Cardiac septum (tissue), 1 donor: ENCODE data around the gene ASB16. TPM values are rescaled to one million over a fixed set of nuclear protein-coding genes. Genes with fewer than 3 reads are reported as not detected.
"Not testable (repeated sequence)": the region's sequence is repeated elsewhere in the genome, so short reads cannot be mapped to it uniquely, and the experiment has no call there.

Source experiments
- DNase-seq: peaks from one replicate; pipeline ENCODE4 v3.0.0-alpha.2; 2020; ENCODE audit warnings: low spot score
- intact Hi-C: fragments of 100-400 bp; cut with DNase I; formaldehyde crosslinking; loops from one replicate; pipeline ENCODE4 v1.14.0; 2022
- long read RNA-seq: library from polyadenylated mRNA; unstranded; transcript quantifications from one replicate; pipeline ENCODE4 v2.0.0, GENCODE V29; 2021
- total RNA-seq: library from RNA; stranded (reverse); fragmentation: NEBNext Ultra II Directional; extraction: Animal tissue kit (Norgen Biotek cat#: 25700); gene quantifications from one replicate; pipeline ENCODE4 v1.2.1, GENCODE V29; 2021
- donor health status: DM: no; HTN: no; CAD: no.

The ASB16 gene
- 8.9 TPM for total RNA-seq
- long read RNA-seq, partial matches to known transcripts, result 0 of 16 reads
- long read RNA-seq, other reads (novel, unspliced or antisense), result 11 of 16 reads

GRCh38 chr17:44170499-44171201 lies at the start of gene ASB16:
ASB16 (plus strand) TSS chr17:44170704; CDS start chr17:44170790, 86 bp downstream.
- intact Hi-C loops, result no loop called here
- peak; percentile 82 for DNase-seq

GRCh38 chr17:44120851-44121605 lies 49.5 kb upstream of the ASB16 start:
- no peak for DNase-seq

GRCh38 chr17:44121997-44122815 lies 48.3 kb upstream of the ASB16 start:
- intact Hi-C loops, result loop anchor here (2.0 kb wide), 1 partner anchor 51 kb away; the partner anchor contains the start of gene G6PC3
- DNase-seq, result no peak

More at GRCh38 chr17:44120851-44121605, 49.5 kb upstream of the ASB16 start:
- intact Hi-C loops, result no loop called here

- DNase-seq, result no peak
- intact Hi-C loops, result loop anchor here (1.0 to 2.0 kb wide), 2 partner anchors 18 to 52 kb away; partner anchors contain the start of genes G6PC3 and HROB
These were observed 47.6 kb upstream of the ASB16 start for GRCh38 chr17:44122816-44123355.

GRCh38 chr17:44123356-44124117 lies 47.0 kb upstream of the ASB16 start, which contains the start of gene HDAC5:
HDAC5 (minus strand) TSS chr17:44123641; CDS start chr17:44117515, 6,126 bp downstream.
- intact Hi-C loops, result loop anchor here (1.0 to 2.0 kb wide), 2 partner anchors 18 to 53 kb away; partner anchors contain the start of genes G6PC3 and HROB

GRCh38 chr17:44124118-44124438 lies 46.4 kb upstream of the ASB16 start:
- intact Hi-C loops, result no loop called here
- DNase-seq, result no peak

More at GRCh38 chr17:44123356-44124117, 47.0 kb upstream of the ASB16 start, which contains the start of gene HDAC5:
- peak; percentile 99 for DNase-seq

GRCh38 chr17:44128383-44128782 lies 42.1 kb upstream of the ASB16 start:
- intact Hi-C loops, result no loop called here
- DNase-seq, result no peak

GRCh38 chr17:44130693-44131349 lies 39.7 kb upstream of the ASB16 start:
- no peak for DNase-seq

GRCh38 chr17:44131372-44131771 lies 39.1 kb upstream of the ASB16 start:
- intact Hi-C loops, DNase-seq: not testable (repeated sequence)

More at GRCh38 chr17:44130693-44131349, 39.7 kb upstream of the ASB16 start:
- intact Hi-C loops, result no loop called here

GRCh38 chr17:44132275-44132821 lies 38.2 kb upstream of the ASB16 start:
- intact Hi-C loops, result no loop called here

GRCh38 chr17:44133918-44134476 lies 36.5 kb upstream of the ASB16 start:
- DNase-seq, result no peak
- intact Hi-C loops, result no loop called here

More at GRCh38 chr17:44132275-44132821, 38.2 kb upstream of the ASB16 start:
- no peak for DNase-seq

- intact Hi-C loops, result no loop called here
- DNase-seq, result no peak
These were observed 35.5 kb upstream of the ASB16 start for GRCh38 chr17:44134752-44135568.

GRCh38 chr17:44137891-44138709 lies 32.4 kb upstream of the ASB16 start:
- intact Hi-C loops, result no loop called here
- peak; percentile 87 for DNase-seq

GRCh38 chr17:44143921-44144320 lies 26.6 kb upstream of the ASB16 start:
- not testable (repeated sequence) for DNase-seq
- intact Hi-C loops, result loop anchor here (2.0 to 5.0 kb wide), 2 partner anchors 72 to 181 kb away; partner anchors contain the start of genes G6PC3 and SLC25A39

GRCh38 chr17:44144966-44145739 lies 25.4 kb upstream of the ASB16 start:
- intact Hi-C loops, result loop anchor here (5.0 kb wide), 1 partner anchor 73 kb away; the partner anchor contains the start of gene G6PC3
- DNase-seq, result no peak
